Measurements from ENCODE around the gene MYG1.

MYG1 gene

GRCh38 chr12:53299454-53300180 lies at the start of gene MYG1:
TSS of gene MYG1 (plus strand) at chr12:53299695. CDS start at chr12:53299738, 43 bp downstream.
- DNase-seq, result peak; percentile 83 to 86

GRCh38 chr12:53251477-53252348 lies 47.8 kb upstream of the MYG1 start:
- peak; percentile 65 to 81 for DNase-seq

GRCh38 chr12:53252349-53252916 lies 47.1 kb upstream of the MYG1 start:
- DNase-seq, result no peak

GRCh38 chr12:53253298-53253697 lies 46.2 kb upstream of the MYG1 start:
- DNase-seq, result no peak

GRCh38 chr12:53254816-53255545 lies 44.5 kb upstream of the MYG1 start:
- no peak for DNase-seq

- no peak for DNase-seq
Observed at GRCh38 chr12:53255996-53256395, 43.5 kb upstream of the MYG1 start.

- no peak for DNase-seq
Observed at GRCh38 chr12:53258541-53259539, 40.7 kb upstream of the MYG1 start.

- DNase-seq, result no peak
Observed at GRCh38 chr12:53259891-53260290, 39.6 kb upstream of the MYG1 start.

GRCh38 chr12:53265783-53266182 lies 33.7 kb upstream of the MYG1 start:
- no peak for DNase-seq

- peak in 1 of 2 donors; percentile 0 for DNase-seq
Observed at GRCh38 chr12:53267306-53267998, 32.0 kb upstream of the MYG1 start.

GRCh38 chr12:53267999-53268629 lies 31.4 kb upstream of the MYG1 start, which contains the start of gene ESPL1:
TSS of gene ESPL1 (plus strand) at chr12:53268299. CDS start at chr12:53268767, 468 bp downstream.
- DNase-seq, result peak; percentile 18 to 44

- no peak for DNase-seq
Observed at GRCh38 chr12:53268630-53269562, 30.6 kb upstream of the MYG1 start.

- DNase-seq, result no peak
Observed at GRCh38 chr12:53274445-53274844, 25.1 kb upstream of the MYG1 start.

- DNase-seq, result no peak
Observed at GRCh38 chr12:53276511-53276910, 23.0 kb upstream of the MYG1 start.

- no peak for DNase-seq
Observed at GRCh38 chr12:53277981-53278380, 21.5 kb upstream of the MYG1 start.

- DNase-seq, result no peak
Observed at GRCh38 chr12:53279283-53279869, 20.1 kb upstream of the MYG1 start.

GRCh38 chr12:53279888-53280498 lies 19.5 kb upstream of the MYG1 start:
- DNase-seq, result no peak

GRCh38 chr12:53286448-53286847 lies 13.0 kb upstream of the MYG1 start:
- no peak for DNase-seq

Measured in hippocampal formation (tissue), 2 donors.